ENCODE measurements around the gene SH3RF1. TPM values are rescaled to one million over a fixed set of nuclear protein-coding genes. Genes with fewer than 3 reads are reported as not detected.

Gene SH3RF1
- total RNA-seq, 2 donors from 2014 or later = 7.8 to 12.4 TPM

DNA sequence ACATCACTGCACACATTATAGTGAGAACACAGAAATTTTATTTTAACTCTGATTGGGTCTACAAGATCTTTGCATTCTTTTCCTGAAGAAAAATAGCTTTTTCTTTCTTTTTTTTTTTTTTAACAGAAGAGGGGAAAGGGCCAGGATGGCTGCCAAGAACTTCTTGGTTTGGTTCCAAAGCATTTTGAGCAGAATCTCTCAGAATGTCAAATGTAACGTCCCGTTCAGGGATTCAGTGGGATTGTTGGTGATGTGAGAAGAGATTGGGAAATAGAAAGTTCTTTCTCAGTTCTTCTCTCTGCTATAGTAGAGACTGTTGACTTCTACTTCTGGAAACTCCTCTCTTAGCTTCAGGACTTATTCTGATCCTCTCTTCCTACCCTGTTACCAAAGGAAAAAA is 189.8 kb downstream of the SH3RF1 start:
- Histone ChIP-seq H3K4me1 (peaks cover 0 to 19% of the 10 kb centered on the region in 2 donors), H3K27me3 (no peaks in the 10 kb centered on the region), H3K36me3 (no peaks in the 10 kb centered on the region), H3K9me3 (no peaks in the 10 kb centered on the region), H3K27ac (peak overlapping the region; percentile 46 to 77), H3K4me3 (no peak overlapping the region)
- TF ChIP-seq, protein P1, sequence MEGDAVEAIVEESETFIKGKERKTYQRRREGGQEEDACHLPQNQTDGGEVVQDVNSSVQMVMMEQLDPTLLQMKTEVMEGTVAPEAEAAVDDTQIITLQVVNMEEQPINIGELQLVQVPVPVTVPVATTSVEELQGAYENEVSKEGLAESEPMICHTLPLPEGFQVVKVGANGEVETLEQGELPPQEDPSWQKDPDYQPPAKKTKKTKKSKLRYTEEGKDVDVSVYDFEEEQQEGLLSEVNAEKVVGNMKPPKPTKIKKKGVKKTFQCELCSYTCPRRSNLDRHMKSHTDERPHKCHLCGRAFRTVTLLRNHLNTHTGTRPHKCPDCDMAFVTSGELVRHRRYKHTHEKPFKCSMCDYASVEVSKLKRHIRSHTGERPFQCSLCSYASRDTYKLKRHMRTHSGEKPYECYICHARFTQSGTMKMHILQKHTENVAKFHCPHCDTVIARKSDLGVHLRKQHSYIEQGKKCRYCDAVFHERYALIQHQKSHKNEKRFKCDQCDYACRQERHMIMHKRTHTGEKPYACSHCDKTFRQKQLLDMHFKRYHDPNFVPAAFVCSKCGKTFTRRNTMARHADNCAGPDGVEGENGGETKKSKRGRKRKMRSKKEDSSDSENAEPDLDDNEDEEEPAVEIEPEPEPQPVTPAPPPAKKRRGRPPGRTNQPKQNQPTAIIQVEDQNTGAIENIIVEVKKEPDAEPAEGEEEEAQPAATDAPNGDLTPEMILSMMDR (IDR thresholded peaks at IDR 0.05) = no peak
- no peak for DNase-seq (ENCODE audit: low spot score)

DNA sequence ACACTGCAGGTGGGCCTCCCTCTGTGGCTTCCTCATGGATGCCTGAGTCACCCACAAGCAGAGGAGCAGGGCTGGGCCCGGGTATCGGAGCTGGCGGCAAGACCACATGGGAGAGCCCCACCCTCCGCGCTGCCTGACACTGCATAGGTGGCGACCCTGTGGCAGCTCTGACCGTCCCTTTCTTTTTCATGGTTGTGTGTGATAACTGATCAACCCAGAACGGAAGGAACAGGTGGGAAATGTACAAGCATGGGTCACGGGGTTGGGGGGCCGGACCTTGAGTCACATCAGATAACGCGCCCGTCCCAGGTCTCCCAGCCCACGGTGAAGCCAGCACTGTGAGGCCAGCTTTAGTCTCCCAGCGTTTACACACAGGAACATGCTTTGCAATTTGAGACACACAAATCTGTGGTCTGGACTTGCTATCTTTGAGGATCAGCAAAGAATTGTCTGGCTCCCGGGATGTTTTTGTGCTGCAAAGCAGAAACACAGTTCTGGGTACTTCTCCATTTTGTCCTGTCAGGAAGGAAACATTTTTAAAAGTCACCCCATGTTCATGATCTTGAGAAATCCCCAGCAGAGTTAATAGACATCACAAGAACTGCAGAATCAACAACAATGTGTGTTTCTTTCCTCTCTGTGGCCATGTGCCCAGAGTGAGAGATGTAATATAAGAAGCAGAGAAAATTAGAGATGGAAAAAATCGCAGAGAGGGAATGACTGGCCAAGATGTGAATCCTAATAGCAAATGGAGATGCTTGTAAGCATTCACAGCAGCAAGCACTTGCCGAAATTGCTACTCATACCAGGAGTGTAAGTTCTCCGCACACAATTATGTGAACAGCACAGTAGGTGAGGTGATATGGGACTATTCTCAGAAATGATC is 190.6 kb downstream of the SH3RF1 start:
- peak; percentile 63 for DNase-seq (ENCODE audit: low spot score)
- Histone ChIP-seq H3K9me3 (no peaks in the 10 kb centered on the region), H3K27me3 (no peaks in the 10 kb centered on the region), H3K4me1 (peaks cover 0 to 19% of the 10 kb centered on the region in 2 donors), H3K36me3 (no peaks in the 10 kb centered on the region), H3K4me3 (peak overlapping the region in 1 of 2 donors; percentile 7), H3K27ac (peak overlapping the region; percentile 46 to 77)
- TF ChIP-seq, protein P1 (IDR thresholded peaks at IDR 0.05) = no peak

DNA sequence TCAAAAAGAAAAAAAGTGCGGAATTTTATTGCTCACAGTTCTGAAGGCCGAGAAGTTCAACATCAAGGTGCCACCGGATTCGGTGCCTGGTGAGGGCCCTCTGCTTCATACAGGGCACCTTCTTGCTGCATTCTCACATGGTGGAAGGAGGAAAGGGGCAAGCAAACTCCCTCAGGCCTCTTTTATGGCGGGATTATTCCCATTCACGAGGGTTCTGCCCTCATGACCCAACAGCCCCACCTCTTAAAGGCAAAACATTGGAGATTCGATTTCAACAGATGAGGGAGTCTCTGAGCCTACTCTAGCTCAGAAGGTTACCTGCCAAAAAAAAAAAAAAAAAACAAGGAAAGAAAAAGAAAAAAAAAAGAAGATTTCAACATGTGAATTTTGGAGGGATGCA is 196.6 kb downstream of the SH3RF1 start:
- no peaks in the 10 kb centered on the region for H3K9me3 ChIP-seq
- TF ChIP-seq, protein P1 (IDR thresholded peaks at IDR 0.05) = no peak
- H3K27ac ChIP-seq = no peak overlapping the region
- DNase-seq (ENCODE audit: low spot score) = no peak
- no peak overlapping the region for H3K4me3 ChIP-seq
- peaks cover 0 to 12% of the 10 kb centered on the region in 2 donors for H3K4me1 ChIP-seq
- H3K27me3 ChIP-seq = no peaks in the 10 kb centered on the region
- H3K36me3 ChIP-seq = no peaks in the 10 kb centered on the region

DNA sequence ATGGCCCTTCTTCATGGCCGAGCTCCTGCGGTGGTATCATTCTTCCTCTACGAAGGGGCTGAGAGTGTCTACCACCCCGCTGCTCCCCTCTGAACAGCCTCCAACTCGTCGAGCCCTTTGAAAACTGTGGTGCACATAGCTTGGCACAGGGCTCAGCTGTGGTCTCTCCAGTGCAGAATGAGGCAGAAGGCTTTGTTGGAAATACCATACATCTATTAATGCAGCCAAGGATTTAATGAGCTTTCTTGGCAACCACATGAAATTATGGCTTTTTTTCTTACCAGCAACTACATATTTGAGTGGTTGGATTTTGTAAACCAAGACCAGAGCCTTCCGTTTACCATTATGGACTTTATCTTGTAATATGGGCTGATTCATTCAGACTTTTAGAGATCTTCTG is 199.0 kb downstream of the SH3RF1 start:
- Histone ChIP-seq H3K27me3 (no peaks in the 10 kb centered on the region), H3K9me3 (no peaks in the 10 kb centered on the region)

DNA sequence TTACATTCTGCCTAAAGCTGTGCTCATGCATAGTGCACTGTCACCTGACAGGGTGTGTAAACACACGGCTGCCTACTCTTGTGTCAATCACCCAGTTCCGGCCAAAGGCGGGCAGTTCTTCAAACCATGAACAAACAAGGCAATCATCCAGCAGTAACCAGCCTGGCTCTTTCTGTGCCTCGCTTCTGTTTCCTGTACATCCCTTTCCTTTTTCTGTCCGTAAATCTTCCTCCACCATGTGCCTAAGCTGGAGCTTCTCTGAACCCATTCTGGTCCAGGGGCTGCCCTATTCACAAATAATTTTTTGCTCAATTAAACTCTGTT is 199.9 kb downstream of the SH3RF1 start:
- Histone ChIP-seq H3K27ac (peak overlapping the region in 1 of 2 donors; percentile 51), H3K27me3 (no peaks in the 10 kb centered on the region), H3K4me1 (peaks cover 0 to 12% of the 10 kb centered on the region in 2 donors), H3K9me3 (no peaks in the 10 kb centered on the region), H3K4me3 (no peak overlapping the region), H3K36me3 (no peaks in the 10 kb centered on the region)
- DNase-seq (ENCODE audit: low spot score) = no peak
- TF ChIP-seq, protein P1 (IDR thresholded peaks at IDR 0.05) = no peak

More for the DNA sequence above, 199.0 kb downstream of the SH3RF1 start:
- Histone ChIP-seq H3K4me1 (peaks cover 0 to 12% of the 10 kb centered on the region in 2 donors), H3K27ac (no peak overlapping the region), H3K36me3 (no peaks in the 10 kb centered on the region), H3K4me3 (no peak overlapping the region)
- TF ChIP-seq, protein P1 (IDR thresholded peaks at IDR 0.05) = no peak
- DNase-seq (ENCODE audit: low spot score) = no peak

Data from right atrium auricular region (tissue), 2 donors.